ENCODE results near the gene CES5A.
"Not testable (repeated sequence)": the region's sequence is repeated elsewhere in the genome, so short reads cannot be mapped to it uniquely, and the experiment has no call there.

The CES5A gene

GRCh38 chr16:55875273-55875672 lies at the start of gene CES5A:
CES5A (minus strand) TSS chr16:55875373; CDS start chr16:55875221, 152 bp downstream.
- no peak for DNase-seq (ENCODE audit: low read depth, low spot score)

DNA sequence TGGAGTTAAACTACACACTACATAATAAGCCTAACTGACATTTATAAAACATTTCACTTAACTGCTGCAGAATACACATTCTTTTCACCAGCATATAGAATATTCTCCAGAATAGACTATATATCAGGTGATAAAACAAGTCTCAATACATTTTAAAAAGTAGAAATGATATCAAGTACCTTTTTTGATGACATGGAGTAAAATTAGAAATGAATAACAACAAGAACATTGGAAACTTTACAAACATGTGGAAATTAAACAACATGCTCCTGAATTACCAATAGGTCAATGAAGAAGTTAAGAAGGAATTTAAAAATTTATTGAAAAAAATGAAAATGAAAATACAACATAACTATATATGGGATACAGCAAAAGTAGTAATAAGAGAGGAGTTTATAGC lies 47.5 kb upstream of the CES5A start:
- DNase-seq (ENCODE audit: low read depth, low spot score): no peak

DNA sequence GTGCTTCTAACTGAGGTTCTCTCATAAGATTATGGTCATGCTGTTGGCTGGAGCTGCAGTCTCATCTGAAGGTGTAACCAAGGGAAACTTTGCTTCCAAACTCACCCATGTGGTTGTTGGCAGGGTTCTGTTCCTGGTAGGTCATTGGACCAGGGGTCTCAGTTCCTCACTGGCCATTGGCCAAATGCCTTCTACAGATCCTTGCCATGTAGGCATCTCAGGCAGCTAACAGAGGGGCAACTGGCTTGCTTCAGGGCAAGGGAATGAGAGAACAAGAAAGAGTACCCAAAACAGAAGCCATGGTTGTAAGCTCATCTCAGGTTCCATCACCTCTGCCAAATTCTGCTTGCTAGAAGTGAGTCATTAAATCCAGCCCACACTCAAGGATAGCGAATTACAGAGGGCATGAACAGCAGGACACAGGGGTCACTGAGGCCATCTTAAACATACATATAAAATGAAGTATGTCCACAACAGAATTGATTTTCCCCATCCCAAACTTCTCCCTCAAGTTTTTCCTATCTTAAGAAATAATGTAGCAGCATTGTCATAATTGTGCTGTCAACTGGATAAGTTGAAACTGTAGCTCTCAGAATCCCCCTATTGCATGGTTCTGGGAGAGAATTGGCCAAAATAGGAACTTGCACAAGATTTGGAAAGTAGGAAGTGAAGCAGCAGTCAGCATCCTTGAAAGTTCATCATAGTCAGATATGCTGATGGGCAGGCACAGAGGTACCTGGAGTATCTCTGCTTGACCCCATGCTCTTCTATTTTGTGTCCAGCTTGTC lies 42.4 kb upstream of the CES5A start:
- DNase-seq (ENCODE audit: low read depth, low spot score): no peak

DNA sequence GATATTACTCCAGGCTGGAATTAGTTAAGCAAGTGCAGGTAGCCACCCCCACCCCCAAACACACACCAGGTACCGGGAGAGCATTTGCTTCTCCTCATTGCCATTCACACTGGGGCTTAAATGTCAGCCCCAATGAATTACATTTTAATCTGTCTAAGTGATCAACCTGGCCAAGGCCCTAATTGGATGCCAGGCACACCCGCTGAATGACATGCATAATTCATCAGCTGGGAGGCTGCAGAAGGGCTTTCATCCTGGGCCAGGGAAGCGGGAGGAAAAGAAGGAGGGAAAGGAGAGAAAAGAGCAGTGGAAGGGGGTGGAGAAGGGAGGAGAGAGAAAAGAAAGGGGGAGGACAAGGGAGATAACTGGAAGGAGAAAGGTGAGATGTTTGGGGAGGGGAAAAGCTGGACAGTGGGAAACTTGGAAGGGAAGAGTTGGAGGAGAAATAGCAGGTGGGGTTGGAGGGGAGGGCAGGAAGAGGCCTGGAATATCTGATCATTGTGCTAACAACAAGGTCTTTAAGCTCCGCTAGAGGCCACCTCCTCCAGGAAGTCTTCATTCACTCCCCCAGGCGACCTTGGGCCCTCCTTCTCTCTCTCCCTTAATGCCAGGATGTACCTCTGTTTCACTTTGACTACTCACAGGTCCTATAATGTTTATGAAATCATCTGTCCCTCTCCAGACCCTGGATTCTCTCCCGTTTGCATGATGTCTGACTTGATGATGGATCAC lies 40.1 kb upstream of the CES5A start:
- DNase-seq (ENCODE audit: low read depth, low spot score): no peak

GRCh38 chr16:55914383-55914782 lies 39.2 kb upstream of the CES5A start:
- no peak for DNase-seq (ENCODE audit: low read depth, low spot score)

DNA sequence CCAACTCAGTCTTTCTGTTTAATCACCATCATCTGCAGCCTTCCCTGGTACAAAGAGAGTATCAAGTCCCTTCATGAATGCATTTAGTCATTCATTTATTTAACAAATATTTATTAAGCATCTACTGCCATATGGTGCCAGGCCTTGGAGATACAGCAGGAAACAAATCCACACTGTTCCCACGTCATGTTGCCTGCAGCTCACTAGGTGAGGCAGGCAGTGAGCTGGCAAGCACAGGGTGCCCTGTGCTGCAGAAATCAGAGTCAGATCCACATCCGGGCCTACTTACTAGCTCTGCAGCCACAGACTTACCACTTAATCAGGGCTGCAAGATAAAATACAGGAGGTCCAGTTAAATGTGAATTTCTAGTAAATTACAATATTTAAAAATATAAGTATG lies 38.5 kb upstream of the CES5A start:
- no peak for DNase-seq (ENCODE audit: low read depth, low spot score)

GRCh38 chr16:55913121-55913520 lies 37.9 kb upstream of the CES5A start:
- DNase-seq (ENCODE audit: low read depth, low spot score): not testable (repeated sequence)

DNA sequence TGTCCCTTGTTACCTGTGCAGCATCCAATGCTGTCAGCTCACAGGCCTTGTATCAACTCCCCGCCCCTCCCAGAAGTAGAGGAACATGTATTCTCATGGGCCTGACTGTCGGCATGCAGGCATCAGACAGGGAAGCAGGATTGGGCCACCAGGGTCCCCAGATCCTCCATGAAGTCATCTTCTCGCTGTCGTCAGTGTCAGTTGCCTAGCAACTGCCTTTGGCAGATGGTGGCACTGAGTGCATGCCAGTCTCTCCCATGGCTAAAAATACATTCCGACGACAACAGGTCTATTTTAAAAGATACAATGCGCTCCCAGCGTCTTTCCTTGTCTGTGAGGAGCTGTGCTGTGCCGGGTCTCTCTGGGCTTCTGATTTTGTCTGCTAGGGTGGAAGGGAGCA lies 36.8 kb upstream of the CES5A start:
- no peak for DNase-seq (ENCODE audit: low read depth, low spot score)

DNA sequence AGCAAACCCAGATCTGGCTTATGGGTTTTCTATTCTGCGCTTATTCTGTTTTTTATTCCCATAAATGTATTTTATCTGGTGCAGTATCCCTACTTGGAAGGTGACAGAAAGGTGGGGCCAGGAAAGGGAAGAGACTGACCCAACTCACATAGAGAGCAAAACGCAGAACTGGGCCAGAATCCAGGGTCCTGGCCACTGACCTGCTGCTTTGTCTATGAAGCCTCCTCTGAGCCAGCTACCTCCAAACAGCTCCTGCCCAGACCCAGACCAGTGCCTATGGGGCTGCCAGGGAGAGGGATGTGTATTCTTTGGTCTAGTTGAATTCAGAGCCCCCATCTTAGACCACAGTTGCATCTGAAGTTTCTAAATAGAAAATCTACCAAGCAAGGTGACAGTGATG lies 36.4 kb upstream of the CES5A start:
- no peak for DNase-seq (ENCODE audit: low read depth, low spot score)

DNA sequence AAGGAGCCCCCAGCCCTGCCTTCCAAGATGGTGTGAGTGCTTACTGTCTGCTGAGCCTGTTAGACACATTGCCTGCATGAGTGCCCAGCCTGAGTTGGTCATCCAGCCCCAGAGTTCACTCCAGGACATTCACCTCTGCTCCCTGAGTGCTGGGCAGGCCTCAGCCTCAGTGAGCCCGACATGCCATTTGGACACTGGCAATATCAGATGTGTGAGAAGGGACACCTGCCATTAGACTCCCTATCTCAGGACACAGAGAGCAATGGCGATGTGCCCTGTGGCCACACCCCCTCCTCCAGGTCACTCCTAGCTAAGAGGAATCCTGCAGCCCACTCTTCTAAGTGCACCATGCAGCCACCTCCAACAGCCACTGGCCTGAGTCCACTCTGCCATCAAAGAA lies 34.7 kb upstream of the CES5A start:
- DNase-seq (ENCODE audit: low read depth, low spot score): no peak

DNA sequence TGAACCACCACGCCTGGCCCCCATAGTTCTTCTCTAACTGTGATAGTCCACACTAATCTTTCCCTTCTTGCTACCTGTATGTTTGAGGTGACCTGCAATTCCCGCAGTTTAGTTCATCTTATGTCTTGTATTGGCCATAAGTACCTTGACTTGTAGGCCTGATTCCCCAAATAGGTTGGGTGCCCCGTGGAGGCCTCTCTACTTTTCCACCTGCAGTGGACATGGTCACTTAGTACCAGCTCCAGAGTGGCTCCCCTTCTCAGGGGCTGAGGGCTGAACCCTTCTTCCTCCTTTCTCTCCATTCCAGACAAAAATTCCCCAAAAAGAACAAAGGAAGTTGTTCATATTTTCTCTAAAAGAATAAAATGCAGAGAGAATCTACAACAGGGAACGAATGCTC lies 33.5 kb upstream of the CES5A start:
- no peak for DNase-seq (ENCODE audit: low read depth, low spot score)

- DNase-seq (ENCODE audit: low read depth, low spot score): no peak
These were observed 32.5 kb upstream of the CES5A start for GRCh38 chr16:55907661-55908060.

DNA sequence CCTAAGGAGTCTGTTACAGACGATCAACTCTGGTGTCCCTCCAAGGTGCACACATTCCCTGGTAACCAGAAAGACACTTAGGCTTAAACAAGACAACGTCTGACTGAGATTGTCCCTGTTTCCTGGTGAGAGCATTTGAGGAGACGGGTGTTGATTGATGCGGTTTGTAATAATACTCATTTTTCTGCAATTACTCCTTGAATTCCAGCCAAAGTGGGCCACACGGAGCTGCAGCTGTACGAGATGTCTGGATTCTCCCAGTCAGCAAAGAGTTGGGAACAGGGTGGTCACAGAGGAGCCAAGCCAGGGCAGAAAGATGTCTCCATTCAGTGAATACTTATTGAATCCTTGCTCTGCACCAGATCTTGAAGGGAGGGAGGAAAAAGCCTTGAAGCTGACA lies 30.9 kb upstream of the CES5A start:
- no peak for DNase-seq (ENCODE audit: low read depth, low spot score)

DNA sequence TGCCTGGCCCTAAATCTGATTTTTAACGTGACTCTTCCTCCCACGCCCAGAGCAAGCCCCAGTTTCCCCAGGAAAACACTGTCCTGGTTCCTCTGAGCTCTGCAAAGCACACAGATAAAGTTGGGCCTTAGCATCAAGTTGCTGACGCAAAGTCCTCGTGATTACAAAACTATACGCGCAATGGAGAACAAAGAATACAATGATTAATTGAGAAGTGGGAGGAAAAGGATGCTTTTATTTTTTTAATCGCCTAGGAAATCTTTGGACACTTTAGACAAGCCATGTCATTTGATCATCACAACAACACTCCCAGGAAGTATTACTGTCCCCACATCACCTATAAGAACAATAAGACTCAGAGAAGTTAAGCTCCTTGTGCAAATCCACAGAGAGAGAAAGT lies 30.5 kb upstream of the CES5A start:
- DNase-seq (ENCODE audit: low read depth, low spot score): no peak

- DNase-seq (ENCODE audit: low read depth, low spot score): no peak
These were observed 26.5 kb upstream of the CES5A start for GRCh38 chr16:55901566-55902217.

- no peak for DNase-seq (ENCODE audit: low read depth, low spot score)
These were observed 25.6 kb upstream of the CES5A start for GRCh38 chr16:55900616-55901393.

DNA sequence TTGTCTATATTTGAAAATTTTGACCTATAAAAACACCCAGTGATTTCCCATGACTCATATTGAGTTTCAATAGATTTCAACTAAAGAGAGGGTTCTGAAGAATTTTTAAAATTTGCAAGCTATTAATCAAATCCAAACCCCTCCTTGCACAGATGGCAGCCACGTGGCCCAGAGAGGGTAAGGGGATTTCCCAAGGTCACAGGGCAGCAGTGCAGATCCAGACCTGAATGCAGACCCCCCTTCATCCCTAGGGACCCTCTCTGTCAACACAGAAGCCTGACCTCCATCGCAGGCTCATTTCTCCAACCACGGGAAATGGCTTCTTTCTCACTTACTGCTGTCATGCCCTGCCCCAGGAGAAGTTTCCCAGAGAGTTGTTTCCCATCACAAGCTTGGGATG lies 24.7 kb upstream of the CES5A start:
- DNase-seq (ENCODE audit: low read depth, low spot score): no peak

DNA sequence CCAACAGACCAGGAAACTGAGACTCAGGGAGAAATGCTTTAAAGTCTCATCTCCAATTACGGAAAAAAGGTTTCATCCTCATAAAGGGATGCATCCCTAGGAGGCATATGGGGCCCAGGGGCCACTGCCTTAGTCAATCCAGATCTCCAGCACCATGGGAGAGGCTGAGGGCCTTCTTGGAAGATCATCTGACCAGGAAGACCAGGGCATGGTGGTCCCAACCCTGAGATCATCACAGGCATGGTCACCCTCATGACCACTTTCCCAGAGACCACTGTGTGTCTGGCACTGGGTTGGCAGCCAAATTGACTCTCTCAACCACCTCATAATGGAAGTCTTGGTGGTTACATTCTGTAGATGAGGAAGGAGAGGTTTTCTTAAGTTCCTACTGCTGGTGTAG lies 23.4 kb upstream of the CES5A start:
- DNase-seq (ENCODE audit: low read depth, low spot score): no peak

- no peak for DNase-seq (ENCODE audit: low read depth, low spot score)
These were observed 17.6 kb upstream of the CES5A start for GRCh38 chr16:55892821-55893220.

GRCh38 chr16:55889518-55889917 lies 14.3 kb upstream of the CES5A start:
- no peak for DNase-seq (ENCODE audit: low read depth, low spot score)

DNA sequence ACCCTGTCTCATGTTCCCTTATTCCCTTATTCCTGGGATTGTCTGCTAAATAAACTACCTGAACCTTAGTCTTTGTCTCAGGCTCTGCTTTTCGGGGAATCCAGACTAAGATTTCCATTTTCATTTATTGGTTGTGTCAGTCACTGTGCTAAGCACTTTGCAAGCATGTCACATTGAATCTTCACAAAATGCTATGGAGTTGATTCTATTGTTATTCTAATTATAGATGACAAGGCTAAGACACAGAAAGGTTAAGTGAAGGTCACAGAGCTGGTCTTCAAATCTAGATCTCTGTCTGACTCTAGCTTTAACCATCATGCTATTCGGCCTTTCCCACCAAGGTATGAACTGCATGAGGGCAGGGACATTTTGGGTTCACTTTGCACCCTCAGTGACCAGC lies 13.4 kb upstream of the CES5A start:
- no peak for DNase-seq (ENCODE audit: low read depth, low spot score)

DNA sequence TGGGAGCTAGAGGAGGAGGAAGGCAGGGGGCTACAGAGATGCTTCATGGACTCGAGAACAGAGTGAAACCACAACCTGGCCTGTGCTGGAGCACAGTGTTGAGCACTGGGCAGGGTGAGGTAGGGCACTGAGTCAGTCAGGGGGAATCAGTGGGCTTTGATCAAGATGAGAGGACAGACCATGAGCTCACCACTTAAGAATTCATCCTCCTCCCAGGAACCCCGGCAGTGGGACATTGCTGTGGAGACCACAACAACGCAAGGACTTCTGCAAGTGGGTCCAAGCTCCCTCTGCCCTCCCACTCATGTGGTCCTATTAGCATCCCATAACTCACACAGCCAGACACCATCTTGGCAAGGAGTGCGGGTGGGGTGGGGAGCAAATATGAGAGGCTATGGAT lies 1.7 kb upstream of the CES5A start:
- DNase-seq (ENCODE audit: low read depth, low spot score): no peak
